Heart left ventricle (tissue), 16 donors: ENCODE results near the gene ZNF681. TPM values are rescaled to one million over a fixed set of nuclear protein-coding genes. Genes with fewer than 3 reads are reported as not detected.
"Not testable (repeated sequence)": the region's sequence is repeated elsewhere in the genome, so short reads cannot be mapped to it uniquely, and the experiment has no call there.

ENCODE experiments used
- ATAC-seq, 4 donors: fragments of 200-7000 bp; cut with Tn5 transposase; one replicate each; pipeline ENCODE4 v1.9.1; 2020 to 2022; ENCODE audit warnings: moderate library complexity in 4 of 4, mild to moderate bottlenecking in 3 of 4, moderate number of reproducible peaks in 1 of 4
- DNase-seq, 5 donors: peaks; one replicate each; pipeline ENCODE4 v3.0.0-alpha.2; 2020
- H3K27ac ChIP-seq, 12 donors: fragments of 200-600 bp; sonication (generic) in 4 of 12; one replicate each; pipeline versions ENCODE4 v1.5.0 to v1.8.0; 2016 to 2022; ENCODE audit warnings: mild to moderate bottlenecking in 2 of 12
- H3K27me3 ChIP-seq, 9 donors: fragments of 200-600 bp; sonication (generic) in 2 of 9; one replicate each; pipeline versions ENCODE4 v1.5.1 to v1.8.0; 2016 to 2022; ENCODE audit warnings: mild to moderate bottlenecking in 3 of 9
- H3K36me3 ChIP-seq, 9 donors: fragments of 200-600 bp; sonication (generic) in 2 of 9; one replicate each; pipeline versions ENCODE4 v1.5.0 to v1.8.0; 2018 to 2022; ENCODE audit warnings: mild to moderate bottlenecking in 2 of 9
- H3K4me1 ChIP-seq, 12 donors: fragments of 200-600 bp; sonication (generic) in 4 of 12; one replicate each; pipeline versions ENCODE4 v1.5.0 to v1.8.0; 2016 to 2022; ENCODE audit warnings: mild to moderate bottlenecking in 3 of 12
- H3K4me3 ChIP-seq, 12 donors: fragments of 200-600 bp; sonication (generic) in 4 of 12; one replicate each; pipeline versions ENCODE4 v1.5.0 to v1.8.0; 2017 to 2022; ENCODE audit warnings: mild to moderate bottlenecking in 9 of 12, moderate library complexity in 4 of 12
- H3K9me3 ChIP-seq, 12 donors: fragments of 200-600 bp; sonication (generic) in 4 of 12; one replicate each; pipeline versions ENCODE4 v1.5.0 to v1.8.0; 2016 to 2022; ENCODE audit warnings: mild to moderate bottlenecking in 1 of 12
- POLR2A ChIP-seq, 2 donors: fragments of 450-650 bp; IDR thresholded peaks; one replicate each; pipeline ENCODE4 v1.6.1; 2017; ENCODE audit warnings: antibody characterized with exemption in 2 of 2, mild to moderate bottlenecking in 2 of 2, moderate library complexity in 2 of 2
- WGBS, 4 donors: extraction: QIAGEN DNeasy Blood & Tissue Kit in 2 of 4; methylation state at CpG; one replicate each; pipeline versions ENCODE4 v1.1.5 to v1.1.7; 2013 to 2018; 5-methylcytosine and 5-hydroxymethylcytosine counted together
- intact Hi-C, 10 donors: fragments of 100-400 bp; cut with DNase I; formaldehyde crosslinking; loops; one replicate each; pipeline versions ENCODE4 v1.11.1 to v1.14.2; 2022
- polyA plus RNA-seq, 2 donors: library from polyadenylated mRNA; stranded (reverse); fragments of 200-250 nt; gene quantifications; one replicate each; pipeline ENCODE4 v1.2.3, GENCODE V29; 2013
- total RNA-seq, 9 donors: library from RNA; depleted of rRNA in 2 of 9; stranded (reverse); fragments of >200 nt in 2 of 9; fragmentation: NEBNext Ultra II Directional in 3 of 9; extraction: Animal tissue kit (Norgen Biotek cat#: 25700) in 3 of 9; gene quantifications; one replicate each; pipeline versions ENCODE4 v1.1.0 to v1.2.4, GENCODE V29; 2016 to 2023
- TF ChIP-seq, protein P1 (sequence below), 12 donors: fragments of 200-600 bp; sonication (generic) in 4 of 12; IDR thresholded peaks; one replicate each; pipeline versions ENCODE4 v1.5.0 to v1.8.0; 2018 to 2022; ENCODE audit warnings: antibody characterized with exemption in 12 of 12, mild to moderate bottlenecking in 5 of 12
- donor health status: ischemic (EF 13 %, LVEDD 7.1; RV severe dilation, severe dysfunction).
- donor health status: healthy with polysubstance abuse.
- donor health status: DM: no; HTN: yes; CAD: no.
- donor health status: DM: no; HTN: no; CAD: no.
- donor health status: ischemic (EF 25% LVEDD 6.9; RV normal size, moderate dysfunction).
- donor health status: ischemic (EF 25% LVEDD 5.7; RV mildly dilated, moderate dysfunction).
- donor health status: healthy.
- donor health status: DM: yes; HTN: yes; CAD: no.
- donor health status: ischemic (EF 35%, LVEDD 5.7; RV mildly dilated, moderate dysfunction).
- donor health status: nonischemic (EF 11% LVEDD 7.7; RV severe dilation, severe dysfunction).
- donor health status: DM: yes; HTN: yes; CAD: no.
- donor health status: PGD.
- donor health status: ischemic (EF 29% LVEDD 5.4; RV normal size, mild dysfunction).
- donor health status: nonischemic (EF 23%, LVEDD 6.1; RV moderate dilation, normal function).

The ZNF681 gene
- total and polyA plus RNA-seq, 11 donors = 0.19 to 1.6 (median 0.65) TPM

DNA sequence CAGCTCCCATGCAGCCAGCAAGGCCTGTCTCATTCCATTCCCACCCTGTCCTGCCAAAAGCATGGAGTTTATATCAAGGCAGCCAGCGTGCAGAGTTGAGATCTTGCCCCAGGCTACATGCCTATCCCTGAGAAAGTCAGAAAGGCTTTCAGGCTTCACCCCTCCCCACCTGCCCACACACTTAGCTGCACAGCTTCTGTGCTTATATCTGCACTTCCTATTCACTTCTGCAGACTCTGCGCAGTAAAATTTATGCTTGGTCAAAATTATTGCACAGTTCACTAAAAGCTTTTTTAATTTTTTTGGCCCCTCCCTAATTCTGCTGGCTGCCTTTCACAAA is 59.2 kb downstream of the ZNF681 start:
- H3K4me3 ChIP-seq = no peak overlapping the region
- TF ChIP-seq, protein P1, sequence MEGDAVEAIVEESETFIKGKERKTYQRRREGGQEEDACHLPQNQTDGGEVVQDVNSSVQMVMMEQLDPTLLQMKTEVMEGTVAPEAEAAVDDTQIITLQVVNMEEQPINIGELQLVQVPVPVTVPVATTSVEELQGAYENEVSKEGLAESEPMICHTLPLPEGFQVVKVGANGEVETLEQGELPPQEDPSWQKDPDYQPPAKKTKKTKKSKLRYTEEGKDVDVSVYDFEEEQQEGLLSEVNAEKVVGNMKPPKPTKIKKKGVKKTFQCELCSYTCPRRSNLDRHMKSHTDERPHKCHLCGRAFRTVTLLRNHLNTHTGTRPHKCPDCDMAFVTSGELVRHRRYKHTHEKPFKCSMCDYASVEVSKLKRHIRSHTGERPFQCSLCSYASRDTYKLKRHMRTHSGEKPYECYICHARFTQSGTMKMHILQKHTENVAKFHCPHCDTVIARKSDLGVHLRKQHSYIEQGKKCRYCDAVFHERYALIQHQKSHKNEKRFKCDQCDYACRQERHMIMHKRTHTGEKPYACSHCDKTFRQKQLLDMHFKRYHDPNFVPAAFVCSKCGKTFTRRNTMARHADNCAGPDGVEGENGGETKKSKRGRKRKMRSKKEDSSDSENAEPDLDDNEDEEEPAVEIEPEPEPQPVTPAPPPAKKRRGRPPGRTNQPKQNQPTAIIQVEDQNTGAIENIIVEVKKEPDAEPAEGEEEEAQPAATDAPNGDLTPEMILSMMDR (IDR thresholded peaks at IDR 0.05) = no peak
- no peak for TF ChIP-seq POLR2A (IDR thresholded peaks at IDR 0.05)
- no peaks in the 10 kb centered on the region for H3K36me3 ChIP-seq
- ATAC-seq (no peak), DNase-seq (no peak)
- no peaks in the 10 kb centered on the region for H3K4me1 ChIP-seq
- H3K27me3 ChIP-seq = no peaks in the 10 kb centered on the region
- intact Hi-C loops = no loop called here
- peaks cover 0 to 3% (median 0%) of the 10 kb centered on the region in 12 donors for H3K9me3 ChIP-seq
- no peak overlapping the region for H3K27ac ChIP-seq
- 62 to 75% (median 69%) methylated on average over 2 of the region's 2 CpGs for WGBS, 4 donors

DNA sequence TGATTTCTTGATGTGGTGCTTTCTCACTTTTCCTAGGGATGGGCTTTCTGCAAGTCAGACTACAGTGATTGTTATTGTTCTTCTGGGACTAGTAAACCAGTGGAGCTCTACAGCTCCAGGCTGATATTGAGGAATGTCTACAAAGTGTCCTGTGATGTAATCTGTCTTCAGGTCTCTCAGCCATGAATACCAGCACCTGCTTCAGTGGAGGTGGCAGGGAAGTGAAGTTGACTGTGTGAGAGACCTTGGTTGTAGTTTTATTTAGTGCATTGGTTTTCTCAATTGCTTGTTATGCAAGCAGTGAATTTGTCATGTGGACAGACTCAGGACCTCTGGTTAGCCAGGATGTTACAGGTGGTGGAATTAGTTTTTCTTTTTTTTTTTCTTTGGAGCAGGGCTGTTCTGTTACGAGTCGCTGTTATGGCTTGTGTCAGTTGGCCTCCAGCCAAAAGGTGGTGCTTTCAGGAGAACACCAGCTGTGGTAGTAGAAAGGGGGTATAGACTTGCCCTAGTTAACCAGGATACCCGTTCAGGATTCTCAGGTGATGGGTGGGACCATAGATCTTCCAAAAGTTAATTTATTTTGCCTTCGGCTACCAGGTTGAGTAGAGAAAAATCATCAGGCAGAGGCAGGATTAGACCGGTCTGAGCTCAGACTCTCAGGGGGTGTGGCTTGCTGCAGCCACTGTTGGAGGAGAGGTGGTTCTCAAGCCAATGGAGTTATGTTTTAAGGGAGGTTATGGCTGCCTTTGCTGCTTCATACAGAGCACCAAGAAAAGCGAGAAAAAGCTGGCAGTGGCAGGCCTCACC is 59.8 kb downstream of the ZNF681 start:
- no peaks in the 10 kb centered on the region for H3K27me3 ChIP-seq
- no peaks in the 10 kb centered on the region for H3K4me1 ChIP-seq
- H3K4me3 ChIP-seq = no peak overlapping the region
- no peak for TF ChIP-seq POLR2A (IDR thresholded peaks at IDR 0.05)
- TF ChIP-seq, protein P1 (IDR thresholded peaks at IDR 0.05) = no peak
- peaks cover 0 to 4% (median 0%) of the 10 kb centered on the region in 12 donors for H3K9me3 ChIP-seq
- DNase-seq (no peak), ATAC-seq (peak in 1 of 4 donors; percentile 43)
- WGBS, 4 donors = 55 to 61% (median 58%) methylated on average over 6 of the region's 6 CpGs
- intact Hi-C loops = no loop called here
- no peak overlapping the region for H3K27ac ChIP-seq
- H3K36me3 ChIP-seq = no peaks in the 10 kb centered on the region

DNA sequence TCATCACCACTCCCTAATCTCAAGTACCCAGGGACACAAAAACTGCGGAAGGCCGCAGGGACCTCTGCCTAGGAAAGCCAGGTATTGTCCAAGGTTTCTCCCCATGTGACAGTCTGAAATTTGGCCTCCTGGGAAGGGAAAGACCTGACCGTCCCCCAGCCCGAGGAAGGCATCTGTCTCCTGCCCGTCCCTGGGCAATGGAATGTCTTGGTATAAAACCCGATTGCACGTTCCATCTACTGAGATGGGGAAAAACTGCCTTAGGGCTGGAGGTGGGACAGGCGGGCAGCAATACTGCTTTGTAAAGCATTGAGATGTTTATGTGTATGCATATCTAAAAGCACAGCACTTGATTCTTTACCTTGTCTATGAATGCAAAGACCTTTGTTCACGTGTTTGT is 65.8 kb downstream of the ZNF681 start:
- H3K27ac ChIP-seq, H3K27me3 ChIP-seq, H3K9me3 ChIP-seq, H3K36me3 ChIP-seq, H3K4me3 ChIP-seq, ATAC-seq, intact Hi-C loops, DNase-seq, H3K4me1 ChIP-seq: not testable (repeated sequence)
- WGBS, 4 donors = 73 to 78% (median 75%) methylated on average over 8 to 9 of the region's 9 CpGs

Other genes with a start within 250 kb of the ZNF681 start
- 1 to 10 TPM; 2.1 to 6.4 (median 3.1) TPM for gene ZNF675, start 71.7 kb downstream of the ZNF681 start, total RNA-seq
- gene ZNF675, start 71.7 kb downstream of the ZNF681 start, polyA plus RNA-seq = 1 to 10 TPM; 1.4 to 2.0 TPM
- 1 to 10 TPM in 2 of 9 donors, under 1 TPM in 5, not detected in 2; 0.44 to 1.5 (median 0.63) TPM for gene ZNF726, start 156.0 kb upstream of the ZNF681 start, total RNA-seq
- under 1 TPM; 0.11 to 0.24 TPM for gene ZNF726, start 156.0 kb upstream of the ZNF681 start, polyA plus RNA-seq